HG03280 (cell line): ENCODE data around the gene RHAG.

Experiments
- ATAC-seq: cut with Tn5 transposase; IDR thresholded peaks from one replicate; pipeline ENCODE4 v1.9.1; 2021; ENCODE audit warnings: mild to moderate bottlenecking, moderate library complexity; ENCODE audit not compliant: unreplicated experiment

Gene RHAG

DNA sequence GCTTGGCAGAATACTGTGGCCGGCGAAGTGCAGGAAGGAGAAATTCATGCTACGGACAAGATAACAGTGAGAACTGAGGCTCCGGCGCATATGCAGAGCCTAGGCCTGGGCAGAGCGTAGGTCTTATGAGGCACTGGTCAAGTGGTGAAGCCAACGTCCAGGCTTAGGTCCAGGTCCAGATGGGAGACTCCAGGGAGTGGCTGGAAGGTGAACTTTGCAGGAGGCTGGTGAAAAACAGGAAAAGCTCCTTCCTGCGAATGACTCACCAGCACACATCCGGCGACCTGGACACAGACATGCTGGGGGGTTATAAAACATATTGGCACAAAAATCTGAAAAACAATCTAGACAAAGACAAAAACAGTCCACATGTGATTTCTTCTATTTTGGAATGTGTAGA, 70.8 kb downstream of the RHAG start:
- ATAC-seq, result no peak

DNA sequence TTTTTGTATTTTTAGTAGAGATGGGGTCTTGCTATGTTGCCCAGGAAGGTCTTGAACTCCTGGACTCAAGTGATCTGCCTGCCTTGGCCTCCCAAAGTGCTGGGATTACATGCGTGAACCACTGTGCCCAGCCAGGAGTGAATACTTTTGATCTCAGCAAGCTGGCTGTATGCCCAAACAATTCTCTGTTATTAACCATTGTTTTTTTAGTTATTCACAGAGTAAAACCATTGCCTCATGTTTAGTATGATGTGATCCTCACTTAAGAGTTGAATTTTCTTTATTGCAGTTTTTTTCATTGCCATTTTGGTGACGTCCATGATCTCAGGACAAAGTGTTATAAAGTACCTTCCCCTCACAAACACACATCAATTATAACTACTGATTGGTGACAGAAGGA, 71.4 kb downstream of the RHAG start:
- ATAC-seq, result no peak

DNA sequence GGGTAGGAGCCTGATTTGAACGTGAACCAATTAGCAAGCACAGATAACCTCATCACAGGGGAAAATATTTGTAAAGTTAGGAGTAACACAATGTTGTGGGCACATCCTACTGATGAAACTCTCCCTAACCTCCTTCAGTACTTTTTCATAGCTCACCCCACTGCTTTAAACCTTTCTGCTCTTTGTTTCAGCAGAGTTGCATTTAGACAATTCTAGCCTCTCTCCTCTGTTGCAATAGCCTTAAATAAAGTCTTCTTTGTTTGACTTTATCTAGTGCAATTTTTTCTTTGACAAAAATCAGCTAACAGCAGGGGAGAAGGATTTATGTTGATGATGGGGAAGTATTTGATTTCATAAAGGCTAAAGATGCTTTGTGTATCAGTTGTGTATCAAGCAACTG, 72.1 kb downstream of the RHAG start:
- ATAC-seq, result no peak

DNA sequence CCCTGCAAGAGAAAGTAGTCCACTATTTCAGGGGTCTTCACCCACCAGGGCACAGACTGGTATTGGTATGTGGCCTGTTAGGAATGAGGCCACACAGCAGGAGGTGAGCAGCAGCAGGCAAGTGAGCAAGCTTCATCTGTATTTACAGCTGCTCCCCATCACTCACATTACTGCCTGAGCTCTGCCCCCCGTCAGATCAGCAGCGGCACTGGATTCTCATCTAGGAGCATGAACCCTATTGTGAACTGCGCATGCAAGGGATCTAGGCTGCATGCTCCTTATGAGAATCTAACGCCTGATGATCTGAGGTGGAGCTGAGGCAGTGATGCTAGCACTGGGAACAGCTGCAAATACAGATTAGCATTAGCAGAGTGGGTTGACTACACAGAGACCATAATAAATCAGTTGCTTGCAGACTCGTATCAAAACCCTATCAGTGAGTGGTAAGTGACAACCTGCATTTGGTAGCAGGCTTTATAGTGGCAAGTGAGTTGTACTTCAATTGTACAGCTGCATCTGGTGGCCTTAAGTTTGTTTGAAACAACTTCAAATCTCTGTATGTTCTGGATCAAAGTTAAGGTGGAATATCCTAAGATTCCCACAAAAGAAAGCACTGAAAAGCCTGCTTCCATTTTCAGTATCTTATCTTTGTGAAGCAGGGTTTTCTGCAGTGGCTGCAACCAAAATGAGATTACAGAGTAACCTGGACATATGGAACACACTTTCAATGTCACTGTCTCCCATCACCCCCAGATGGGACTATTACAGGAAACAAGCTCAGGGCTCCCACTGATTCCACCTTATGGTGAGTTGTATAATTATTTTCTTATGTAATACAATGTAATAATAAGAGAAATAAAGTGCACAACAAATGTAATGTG, 73.4 kb downstream of the RHAG start:
- no peak for ATAC-seq

DNA sequence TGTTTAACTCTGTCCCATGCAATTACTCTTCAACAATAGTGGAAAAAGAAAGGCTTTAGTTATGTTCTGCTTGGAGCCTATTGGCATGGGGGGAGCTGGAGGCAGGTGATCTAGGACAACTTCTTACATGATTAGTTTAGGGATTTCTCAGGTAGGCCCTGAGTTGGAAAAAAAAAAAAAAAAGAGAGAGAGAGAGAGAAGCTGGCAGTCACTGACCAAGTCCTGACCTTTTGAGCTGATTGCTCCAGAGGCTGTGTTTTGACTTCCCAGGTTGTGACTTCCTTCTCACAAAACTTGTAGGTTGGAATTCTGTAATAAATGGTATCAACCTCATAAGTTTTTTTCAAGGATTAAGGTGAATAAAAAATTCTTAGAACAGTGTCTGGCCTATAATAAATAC, 78.4 kb downstream of the RHAG start:
- ATAC-seq, result no peak

DNA sequence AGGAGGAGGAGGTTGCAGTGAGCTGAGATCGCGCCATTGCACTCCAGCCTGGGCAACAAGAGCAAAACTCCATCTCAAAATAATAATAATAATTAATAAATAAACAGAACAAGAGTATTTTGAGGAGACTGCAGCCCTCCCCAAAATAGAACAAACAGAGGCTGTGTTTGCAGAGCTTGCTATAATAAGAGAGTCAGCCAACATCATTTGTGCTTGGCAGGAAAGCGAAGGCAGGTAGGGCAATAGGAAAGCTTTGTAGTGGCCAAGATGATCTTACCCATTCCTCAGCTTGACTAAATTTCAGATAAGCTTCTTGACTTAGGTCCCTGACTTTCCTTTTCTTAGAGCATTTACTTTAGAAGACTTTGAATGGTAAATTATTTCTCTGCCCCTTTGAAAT, 79.5 kb downstream of the RHAG start:
- ATAC-seq, result no peak

DNA sequence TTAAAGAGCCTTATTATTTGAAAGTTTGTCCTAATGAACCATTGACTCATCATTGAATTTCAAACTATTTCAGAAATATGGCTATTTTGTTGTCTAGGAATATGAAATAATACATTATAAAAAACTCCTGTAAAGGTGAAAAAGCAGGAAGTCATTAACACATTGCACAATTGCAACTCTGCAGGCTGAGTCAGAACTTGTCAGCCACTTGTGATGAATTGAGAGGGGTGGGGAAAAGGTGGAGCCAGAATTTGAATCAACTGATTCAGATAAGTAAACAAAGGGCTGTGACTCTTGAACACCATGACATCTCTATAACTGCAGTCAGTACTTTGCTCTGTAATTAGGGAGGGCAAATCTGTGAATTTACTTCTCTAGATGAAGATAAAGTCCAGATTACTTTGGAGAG, 80.2 kb downstream of the RHAG start:
- no peak for ATAC-seq

DNA sequence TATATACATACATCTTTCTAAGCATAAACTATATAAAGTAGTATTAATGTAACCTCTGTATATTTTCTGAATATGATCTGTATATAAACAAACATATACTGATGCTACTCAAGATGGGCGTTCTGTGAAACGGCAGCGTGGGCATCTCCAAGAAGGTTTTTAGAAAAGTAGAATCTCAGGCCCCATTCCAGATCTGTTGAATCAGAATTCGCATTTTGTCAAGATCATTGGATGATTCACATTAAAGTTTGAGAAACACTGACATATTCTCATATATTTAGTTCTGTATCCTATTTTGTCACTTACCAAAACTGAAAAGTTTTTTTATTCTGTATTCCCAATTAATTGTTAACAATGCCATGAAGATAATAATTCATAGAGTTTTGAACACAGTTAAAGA, 80.7 kb downstream of the RHAG start:
- no peak for ATAC-seq
